Keratinocyte (primary cell): ENCODE results near the gene SRXN1.

Experiments used
- CTCF ChIP-seq, 3 experiments: IDR thresholded peaks in 1 of 3; conservative IDR thresholded peaks in 1 of 3; optimal IDR thresholded peaks in 1 of 3; 2 replicates in 2 of 3; 3 replicates in 1 of 3; pipeline versions ENCODE3 to v1.5.1; 2011; ENCODE audit warnings: low read length in 3 of 3, mild to moderate bottlenecking in 3 of 3, moderate library complexity in 2 of 3, control low read depth in 1 of 3, inconsistent platforms in 1 of 3; ENCODE audit not compliant: insufficient read depth in 2 of 3; ENCODE audit errors: extremely low read depth in 1 of 3
- EZH2 ChIP-seq: IDR thresholded peaks from one replicate; pipeline ENCODE4 v1.6.1; 2012; ENCODE audit warnings: inconsistent platforms, mild to moderate bottlenecking, low read length, moderate library complexity

GRCh38 chr20:663315-664090 lies 10.5 kb upstream of the SRXN1 start:
- no peak for TF ChIP-seq CTCF (optimal IDR thresholded peaks at IDR 0.05 in 1 of 3, IDR thresholded peaks at IDR 0.05 in 1 of 3, conservative IDR thresholded peaks at IDR 0.05 in 1 of 3; ENCODE audit: extremely low read depth in 1 of 3, insufficient read depth in 2 of 3, low read length in 3 of 3)
- TF ChIP-seq EZH2 = peak; percentile 93
